HepG2 (cell line): ENCODE data around the gene PLSCR4. TPM values are rescaled to one million over a fixed set of nuclear protein-coding genes. Genes with fewer than 3 reads are reported as not detected.

Experiments
- ZNF160 ChIP-seq: sonication (generic); formaldehyde crosslinking; IDR thresholded peaks from 2 replicates; pipeline ENCODE4 v1.8.0; 2022; ENCODE audit warnings: mild to moderate bottlenecking, inconsistent platforms, missing genetic modification reagents
- polyA plus RNA-seq, 8 experiments: library from polyadenylated mRNA; depleted of rRNA in 3 of 8; stranded (reverse) in 7 of 8; unstranded in 1 of 8; fragments of >200 nt; fragmentation: Illumina TruSeq in 4 of 8; extraction: Trizol in 4 of 8; gene quantifications; 2 replicates each; pipeline versions ENCODE4 v1.2.1 to v1.2.3, GENCODE V29; 2011 to 2016; ENCODE audit warnings: low read depth in 4 of 8, missing spikeins in 1 of 8, mixed read lengths in 1 of 8; ENCODE audit not compliant: insufficient read depth in 1 of 8
- total RNA-seq, 5 experiments: library from RNA; depleted of rRNA; stranded (reverse); fragments of >200 nt; fragmentation: Illumina TruSeq; extraction: Trizol; gene quantifications; 2 replicates each; pipeline ENCODE4 v1.2.3, GENCODE V29; 2016; ENCODE audit warnings: low read depth in 1 of 5
- TF ChIP-seq, protein P1 (sequence below), 2 experiments: fragments of 450-650 bp in 1 of 2; sonication (generic) in 1 of 2; formaldehyde crosslinking in 1 of 2; IDR thresholded peaks; 2 replicates each; pipeline versions ENCODE4 v1.6.1 to v1.8.0; 2016 to 2022; ENCODE audit warnings: antibody characterized with exemption in 1 of 2, mild to moderate bottlenecking in 1 of 2, missing genetic modification reagents in 1 of 2
- TF ChIP-seq, protein P2 (sequence below): sonication (generic); formaldehyde crosslinking; IDR thresholded peaks from 2 replicates; pipeline ENCODE4 v1.4.0; 2020; ENCODE audit warnings: missing genetic modification reagents
- TF ChIP-seq, protein P3 (sequence below): sonication (generic); formaldehyde crosslinking; IDR thresholded peaks from 2 replicates; pipeline ENCODE4 v1.4.0; 2020; ENCODE audit warnings: missing genetic modification reagents, borderline replicate concordance

The PLSCR4 gene
- total and polyA plus RNA-seq, 2 of the 13 experiments (the other 11 are each of a cell fraction or from before 2014, with no cell fraction given) = 1.5 to 59.0 TPM

DNA sequence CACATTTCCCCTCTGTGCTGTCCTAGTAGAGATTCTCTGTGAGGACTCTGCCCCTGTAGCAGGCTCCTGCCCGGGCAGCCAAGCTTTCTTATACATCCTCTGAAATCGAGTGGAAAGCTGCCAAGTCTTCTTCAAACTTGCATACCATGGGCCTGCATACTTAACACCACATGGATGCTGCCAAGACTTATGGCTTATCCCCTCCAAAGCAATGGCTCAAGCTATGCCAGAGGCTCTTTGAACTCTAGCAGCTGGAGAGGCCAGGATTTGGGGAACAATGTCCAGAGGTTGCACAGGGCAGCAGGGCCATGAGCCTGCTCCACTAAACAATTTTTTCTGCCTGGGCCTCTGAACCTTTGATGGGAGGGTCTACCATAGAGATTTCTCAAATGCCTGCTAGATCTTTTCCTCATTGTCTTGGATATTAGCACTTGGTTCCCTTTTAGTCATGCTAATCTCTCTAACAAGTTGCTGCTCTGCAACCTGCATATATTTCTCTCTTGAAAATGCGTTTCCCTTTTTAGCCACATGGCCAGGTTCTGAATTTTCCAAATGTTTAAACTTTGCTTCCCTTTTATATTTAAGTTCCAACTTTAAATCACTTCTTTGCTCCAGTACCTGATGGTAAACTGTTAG lies 6.1 kb upstream of the PLSCR4 start (continued):
- TF ChIP-seq ZNF160 (CRISPR knock-in tag) = no peak
- TF ChIP-seq, protein P1, sequence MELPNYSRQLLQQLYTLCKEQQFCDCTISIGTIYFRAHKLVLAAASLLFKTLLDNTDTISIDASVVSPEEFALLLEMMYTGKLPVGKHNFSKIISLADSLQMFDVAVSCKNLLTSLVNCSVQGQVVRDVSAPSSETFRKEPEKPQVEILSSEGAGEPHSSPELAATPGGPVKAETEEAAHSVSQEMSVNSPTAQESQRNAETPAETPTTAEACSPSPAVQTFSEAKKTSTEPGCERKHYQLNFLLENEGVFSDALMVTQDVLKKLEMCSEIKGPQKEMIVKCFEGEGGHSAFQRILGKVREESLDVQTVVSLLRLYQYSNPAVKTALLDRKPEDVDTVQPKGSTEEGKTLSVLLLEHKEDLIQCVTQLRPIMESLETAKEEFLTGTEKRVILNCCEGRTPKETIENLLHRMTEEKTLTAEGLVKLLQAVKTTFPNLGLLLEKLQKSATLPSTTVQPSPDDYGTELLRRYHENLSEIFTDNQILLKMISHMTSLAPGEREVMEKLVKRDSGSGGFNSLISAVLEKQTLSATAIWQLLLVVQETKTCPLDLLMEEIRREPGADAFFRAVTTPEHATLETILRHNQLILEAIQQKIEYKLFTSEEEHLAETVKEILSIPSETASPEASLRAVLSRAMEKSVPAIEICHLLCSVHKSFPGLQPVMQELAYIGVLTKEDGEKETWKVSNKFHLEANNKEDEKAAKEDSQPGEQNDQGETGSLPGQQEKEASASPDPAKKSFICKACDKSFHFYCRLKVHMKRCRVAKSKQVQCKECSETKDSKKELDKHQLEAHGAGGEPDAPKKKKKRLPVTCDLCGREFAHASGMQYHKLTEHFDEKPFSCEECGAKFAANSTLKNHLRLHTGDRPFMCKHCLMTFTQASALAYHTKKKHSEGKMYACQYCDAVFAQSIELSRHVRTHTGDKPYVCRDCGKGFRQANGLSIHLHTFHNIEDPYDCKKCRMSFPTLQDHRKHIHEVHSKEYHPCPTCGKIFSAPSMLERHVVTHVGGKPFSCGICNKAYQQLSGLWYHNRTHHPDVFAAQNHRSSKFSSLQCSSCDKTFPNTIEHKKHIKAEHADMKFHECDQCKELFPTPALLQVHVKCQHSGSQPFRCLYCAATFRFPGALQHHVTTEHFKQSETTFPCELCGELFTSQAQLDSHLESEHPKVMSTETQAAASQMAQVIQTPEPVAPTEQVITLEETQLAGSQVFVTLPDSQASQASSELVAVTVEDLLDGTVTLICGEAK (IDR thresholded peaks at IDR 0.05) = no peak
- TF ChIP-seq, protein P1 (CRISPR knock-in tag; IDR thresholded peaks at IDR 0.05) = no peak
- TF ChIP-seq, protein P2, sequence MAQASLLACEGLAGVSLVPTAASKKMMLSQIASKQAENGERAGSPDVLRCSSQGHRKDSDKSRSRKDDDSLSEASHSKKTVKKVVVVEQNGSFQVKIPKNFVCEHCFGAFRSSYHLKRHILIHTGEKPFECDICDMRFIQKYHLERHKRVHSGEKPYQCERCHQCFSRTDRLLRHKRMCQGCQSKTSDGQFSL = no peak
- TF ChIP-seq, protein P3, sequence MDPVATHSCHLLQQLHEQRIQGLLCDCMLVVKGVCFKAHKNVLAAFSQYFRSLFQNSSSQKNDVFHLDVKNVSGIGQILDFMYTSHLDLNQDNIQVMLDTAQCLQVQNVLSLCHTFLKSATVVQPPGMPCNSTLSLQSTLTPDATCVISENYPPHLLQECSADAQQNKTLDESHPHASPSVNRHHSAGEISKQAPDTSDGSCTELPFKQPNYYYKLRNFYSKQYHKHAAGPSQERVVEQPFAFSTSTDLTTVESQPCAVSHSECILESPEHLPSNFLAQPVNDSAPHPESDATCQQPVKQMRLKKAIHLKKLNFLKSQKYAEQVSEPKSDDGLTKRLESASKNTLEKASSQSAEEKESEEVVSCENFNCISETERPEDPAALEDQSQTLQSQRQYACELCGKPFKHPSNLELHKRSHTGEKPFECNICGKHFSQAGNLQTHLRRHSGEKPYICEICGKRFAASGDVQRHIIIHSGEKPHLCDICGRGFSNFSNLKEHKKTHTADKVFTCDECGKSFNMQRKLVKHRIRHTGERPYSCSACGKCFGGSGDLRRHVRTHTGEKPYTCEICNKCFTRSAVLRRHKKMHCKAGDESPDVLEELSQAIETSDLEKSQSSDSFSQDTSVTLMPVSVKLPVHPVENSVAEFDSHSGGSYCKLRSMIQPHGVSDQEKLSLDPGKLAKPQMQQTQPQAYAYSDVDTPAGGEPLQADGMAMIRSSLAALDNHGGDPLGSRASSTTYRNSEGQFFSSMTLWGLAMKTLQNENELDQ (CRISPR knock-in tag) = no peak
